D341Med (cell line): Measurements from ENCODE around the gene EPC2.
"Not testable (repeated sequence)": the region's sequence is repeated elsewhere in the genome, so short reads cannot be mapped to it uniquely, and the experiment has no call there.

Source experiments
- DNase-seq: peaks from one replicate; pipeline ENCODE4 v3.0.0; 2012; ENCODE audit warnings: low spot score

The EPC2 gene

GRCh38 chr2:148721991-148722777, 77.6 kb downstream of the EPC2 start:
- no peak for DNase-seq

GRCh38 chr2:148725564-148725963, 81.0 kb downstream of the EPC2 start:
- no peak for DNase-seq

- DNase-seq, result no peak
These were observed 81.7 kb downstream of the EPC2 start for GRCh38 chr2:148726228-148726627.

- DNase-seq, result no peak
These were observed 85.5 kb downstream of the EPC2 start for GRCh38 chr2:148730085-148730484.

GRCh38 chr2:148737742-148738141, 93.2 kb downstream of the EPC2 start:
- no peak for DNase-seq

GRCh38 chr2:148739454-148740105, 95.0 kb downstream of the EPC2 start:
- DNase-seq, result no peak

GRCh38 chr2:148742373-148742772, 97.8 kb downstream of the EPC2 start:
- DNase-seq, result no peak

- no peak for DNase-seq
These were observed 100.8 kb downstream of the EPC2 start for GRCh38 chr2:148745151-148745851.

GRCh38 chr2:148746973-148747372, 102.4 kb downstream of the EPC2 start:
- no peak for DNase-seq

GRCh38 chr2:148751907-148752306, 107.4 kb downstream of the EPC2 start:
- DNase-seq, result no peak

- no peak for DNase-seq
These were observed 108.4 kb downstream of the EPC2 start for GRCh38 chr2:148752977-148753376.

GRCh38 chr2:148754864-148755263, 110.3 kb downstream of the EPC2 start:
- DNase-seq, result no peak

GRCh38 chr2:148756292-148756975, 111.9 kb downstream of the EPC2 start:
- DNase-seq, result no peak

- no peak for DNase-seq
These were observed 120.3 kb downstream of the EPC2 start for GRCh38 chr2:148764815-148765214.

GRCh38 chr2:148770047-148770446, 125.5 kb downstream of the EPC2 start:
- no peak for DNase-seq

- no peak for DNase-seq
These were observed 137.0 kb downstream of the EPC2 start for GRCh38 chr2:148781544-148781943.

GRCh38 chr2:148789059-148789458, 144.5 kb downstream of the EPC2 start:
- no peak for DNase-seq

GRCh38 chr2:148790172-148790571, 145.6 kb downstream of the EPC2 start:
- DNase-seq, result not testable (repeated sequence)

- DNase-seq, result no peak
These were observed 150.0 kb downstream of the EPC2 start for GRCh38 chr2:148794558-148794957.

GRCh38 chr2:148796735-148797512, 152.4 kb downstream of the EPC2 start:
- DNase-seq, result no peak

- no peak for DNase-seq
These were observed 158.1 kb downstream of the EPC2 start for GRCh38 chr2:148802448-148803220.
